NOMO-1 treated with DMSO at 0.1 percent for 48 hours (cell line): ENCODE data around the gene CCDC85C.

Experiments used
- DNase-seq: peaks from one replicate; lab custom pipeline; 2025; ENCODE audit not compliant: unreplicated experiment; lab: John Stamatoyannopoulos, UW

The CCDC85C gene

GRCh38 chr14:99481745-99482099 is 122.3 kb downstream of the CCDC85C start:
- DNase-seq, result peak; percentile 47

DNA sequence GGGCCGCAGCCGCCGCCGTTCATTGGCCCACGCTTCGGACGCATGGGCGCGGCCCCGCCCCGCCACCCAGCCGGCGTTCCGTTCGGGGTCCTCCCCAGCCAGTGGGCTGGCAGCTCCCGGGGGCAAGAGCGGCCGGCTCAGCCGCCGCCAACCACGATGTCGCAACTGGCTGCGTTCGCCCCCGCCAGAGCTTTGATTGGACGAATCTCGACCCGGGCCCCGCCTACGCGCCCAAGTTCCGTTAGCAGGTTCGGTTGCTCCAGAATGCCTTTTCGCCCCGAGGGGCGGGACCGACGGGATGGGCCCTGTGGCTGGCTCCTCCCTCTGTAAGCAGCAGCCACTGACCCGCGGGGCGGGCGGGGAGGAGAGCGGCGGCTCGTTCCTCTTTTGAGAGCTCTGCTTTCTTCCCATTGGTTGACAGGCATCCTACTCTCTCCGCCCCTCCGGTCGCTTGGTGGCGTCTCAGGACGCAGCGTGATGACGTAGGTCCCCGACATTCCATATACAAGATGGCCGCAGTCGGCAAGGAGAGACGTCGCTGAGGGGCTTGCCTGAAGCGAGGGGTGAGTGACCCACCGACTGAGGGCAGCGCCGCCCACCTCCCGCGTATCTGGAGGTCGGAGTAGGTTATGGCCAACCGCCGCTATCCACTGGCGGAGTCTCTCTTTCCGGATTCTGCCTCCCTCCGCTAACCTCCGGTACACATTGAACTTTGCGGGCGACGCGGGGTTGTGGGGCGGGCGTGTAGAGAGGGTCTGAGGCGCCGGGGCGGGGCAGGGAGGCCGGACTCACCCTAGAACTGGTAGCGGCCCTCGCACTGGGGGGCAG is 122.9 kb downstream of the CCDC85C start, which contains the start of gene CCNK:
Gene CCNK, plus strand, starts transcription at position 493 of the 828 bp plus-strand sequence. CDS start 11,269 bp downstream, outside the sequence.
- peak; percentile 99 for DNase-seq

DNA sequence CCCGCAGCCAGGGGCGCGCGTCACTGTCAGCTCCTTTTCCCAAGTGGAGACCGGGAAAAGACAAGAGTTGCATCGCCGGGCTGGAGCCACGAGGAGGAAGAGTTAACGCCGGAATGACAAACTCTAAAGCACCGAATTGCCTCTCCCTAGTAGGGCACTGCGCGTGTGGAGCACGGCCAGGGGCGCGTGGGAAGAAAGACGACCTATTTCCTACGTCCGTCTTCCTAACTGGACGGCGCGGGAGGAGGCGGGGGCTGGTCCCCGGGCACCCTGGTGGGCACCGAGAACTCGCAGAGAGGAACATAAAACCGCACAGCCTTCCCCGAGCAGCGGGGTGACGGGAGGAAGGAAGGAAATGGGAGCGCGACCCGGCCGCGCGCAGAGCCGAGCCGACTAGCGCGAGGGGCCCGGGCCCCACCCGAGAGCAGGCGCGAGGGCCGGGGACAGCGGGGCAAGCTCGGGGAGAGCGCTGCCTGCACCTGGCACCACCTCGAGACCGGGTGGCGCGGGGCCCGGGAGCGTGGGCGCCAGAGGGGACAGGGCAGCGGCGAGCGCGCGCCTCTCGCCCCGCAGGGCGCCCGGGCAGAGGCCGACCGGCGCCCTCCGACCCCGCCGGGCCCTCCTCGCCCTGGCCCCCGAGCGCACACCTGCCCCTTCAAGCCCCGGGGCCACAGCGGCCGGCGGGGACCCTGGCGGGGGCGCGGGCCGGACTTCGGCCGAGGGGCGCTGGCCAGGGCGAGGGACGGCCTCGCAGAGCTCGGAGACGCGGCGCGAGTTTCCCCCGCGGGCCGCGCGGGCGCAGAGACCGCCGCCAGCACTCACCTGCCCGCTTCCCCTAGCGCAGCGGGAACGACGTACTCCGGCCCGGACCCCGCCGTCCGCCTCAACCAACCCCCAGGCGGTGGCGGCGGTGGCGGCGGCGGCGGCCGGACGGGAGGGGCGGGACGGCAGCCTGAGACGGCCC is 123.8 kb downstream of the CCDC85C start, which contains the start of gene SETD3:
Gene SETD3, minus strand, starts transcription at position 954 of the 964 bp plus-strand sequence. CDS start 15,054 bp downstream, outside the sequence.
- peak; percentile 9 for DNase-seq

DNA sequence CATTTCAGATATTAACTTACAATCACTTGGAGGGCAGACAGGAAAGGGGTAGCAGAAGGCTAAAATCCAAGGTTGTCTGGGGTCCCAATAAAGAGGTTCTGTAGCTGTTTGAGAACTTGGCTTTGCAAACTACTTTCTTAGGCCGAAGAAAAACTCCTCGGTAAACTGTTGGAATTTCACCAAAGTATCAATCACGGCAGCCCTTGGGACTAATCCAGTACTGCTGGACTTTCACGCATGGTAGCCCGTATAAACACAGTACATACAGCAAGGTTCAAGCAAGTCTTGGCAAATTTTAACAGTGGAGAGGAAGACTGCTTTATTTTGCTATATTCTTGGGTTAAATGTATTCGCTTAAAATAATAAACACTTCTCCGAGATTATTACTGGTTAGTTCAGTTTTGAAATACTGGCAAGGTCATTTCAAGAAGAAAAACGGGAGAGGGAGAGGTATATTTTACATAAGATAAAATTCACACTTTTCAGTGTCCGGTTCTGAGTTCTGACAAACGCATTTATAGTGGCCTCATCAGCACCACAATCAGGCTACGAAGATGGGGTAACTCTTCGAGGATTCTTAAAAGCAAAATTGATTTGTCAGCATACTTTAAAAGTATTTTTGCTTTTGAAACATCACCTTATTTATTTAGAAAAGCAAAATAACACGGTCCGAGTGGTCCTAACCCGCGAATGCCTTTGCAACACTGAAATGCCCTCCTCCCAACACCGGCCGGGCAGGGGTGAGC is 124.7 kb downstream of the CCDC85C start:
- no peak for DNase-seq

DNA sequence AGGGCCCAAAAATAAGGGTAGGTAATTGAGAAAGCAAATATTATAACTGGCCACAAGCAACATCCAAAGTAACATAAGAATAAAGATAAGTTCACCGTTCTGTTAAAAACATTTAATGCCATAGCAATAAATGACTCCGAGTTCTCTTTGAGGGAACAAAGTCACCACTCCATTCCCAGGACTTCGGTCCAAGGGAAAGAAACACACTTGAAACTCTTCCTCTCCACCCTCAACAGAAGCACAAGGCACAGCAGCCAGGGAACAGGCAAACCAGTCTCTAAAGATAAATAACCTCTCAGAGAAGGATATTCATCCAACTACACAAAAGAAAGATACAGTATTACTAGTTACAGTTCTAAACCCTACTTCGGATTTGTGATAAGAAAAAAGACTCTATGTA is 125.9 kb downstream of the CCDC85C start:
- DNase-seq, result no peak

- peak; percentile 78 for DNase-seq
Observed at GRCh38 chr14:99476864-99477263, 127.1 kb downstream of the CCDC85C start.

DNA sequence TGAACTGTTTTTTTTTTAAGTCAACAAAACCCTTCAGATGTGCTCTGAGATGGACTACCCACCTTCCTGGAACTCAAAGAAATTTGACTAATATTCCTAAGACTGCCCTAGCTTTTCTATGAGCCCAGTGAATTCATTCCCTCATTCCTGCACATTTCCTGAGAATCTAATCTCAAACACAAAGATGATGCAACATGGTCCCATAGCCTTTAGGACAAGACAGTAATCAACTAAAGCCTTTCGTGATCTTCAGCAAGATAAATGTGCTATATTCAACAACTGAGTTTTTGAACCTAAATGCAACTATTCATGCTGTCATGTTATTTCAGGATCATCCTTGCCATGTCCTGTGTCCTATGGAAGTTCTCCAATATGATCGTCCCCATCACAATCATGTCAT is 128.3 kb downstream of the CCDC85C start:
- no peak for DNase-seq

GRCh38 chr14:99475179-99475578 is 128.8 kb downstream of the CCDC85C start:
- no peak for DNase-seq

DNA sequence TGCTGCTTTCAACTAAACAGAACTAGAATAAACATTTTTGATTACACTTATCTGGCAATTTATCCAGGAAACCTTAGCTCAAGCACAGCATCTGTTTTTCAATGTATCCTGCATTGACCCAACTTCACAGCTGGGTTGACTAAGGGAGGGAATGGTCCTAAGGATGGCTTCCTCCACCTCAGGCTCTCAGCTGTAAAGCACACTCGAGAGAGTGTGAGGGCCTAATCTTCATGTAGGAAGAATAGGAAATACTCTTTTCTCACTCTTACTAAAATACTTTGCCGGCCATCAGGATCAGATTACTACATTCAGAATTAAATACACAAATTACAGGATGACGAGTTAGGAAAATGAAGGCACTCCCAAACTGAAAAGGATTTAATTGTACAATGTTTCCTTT is 130.5 kb downstream of the CCDC85C start:
- DNase-seq, result no peak

DNA sequence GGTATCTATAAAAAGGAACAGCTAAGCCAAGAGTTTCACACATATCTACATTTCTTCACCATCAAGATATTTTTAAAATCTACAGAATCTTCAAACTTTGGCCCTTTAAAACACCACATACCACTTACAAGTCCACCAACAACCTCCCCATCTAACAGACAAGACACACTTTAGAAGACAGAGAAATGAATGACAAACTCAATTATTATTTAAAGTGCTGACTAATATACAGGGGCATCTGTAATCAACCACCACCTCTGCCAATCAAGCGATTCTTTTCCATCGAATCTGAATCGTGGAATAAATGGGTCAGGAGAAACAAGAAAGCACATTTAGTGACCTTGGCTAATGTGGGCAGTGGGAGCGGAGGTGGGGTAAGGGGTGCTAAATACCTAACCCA is 131.1 kb downstream of the CCDC85C start:
- no peak for DNase-seq

GRCh38 chr14:99471731-99472130 is 132.3 kb downstream of the CCDC85C start:
- DNase-seq, result no peak

DNA sequence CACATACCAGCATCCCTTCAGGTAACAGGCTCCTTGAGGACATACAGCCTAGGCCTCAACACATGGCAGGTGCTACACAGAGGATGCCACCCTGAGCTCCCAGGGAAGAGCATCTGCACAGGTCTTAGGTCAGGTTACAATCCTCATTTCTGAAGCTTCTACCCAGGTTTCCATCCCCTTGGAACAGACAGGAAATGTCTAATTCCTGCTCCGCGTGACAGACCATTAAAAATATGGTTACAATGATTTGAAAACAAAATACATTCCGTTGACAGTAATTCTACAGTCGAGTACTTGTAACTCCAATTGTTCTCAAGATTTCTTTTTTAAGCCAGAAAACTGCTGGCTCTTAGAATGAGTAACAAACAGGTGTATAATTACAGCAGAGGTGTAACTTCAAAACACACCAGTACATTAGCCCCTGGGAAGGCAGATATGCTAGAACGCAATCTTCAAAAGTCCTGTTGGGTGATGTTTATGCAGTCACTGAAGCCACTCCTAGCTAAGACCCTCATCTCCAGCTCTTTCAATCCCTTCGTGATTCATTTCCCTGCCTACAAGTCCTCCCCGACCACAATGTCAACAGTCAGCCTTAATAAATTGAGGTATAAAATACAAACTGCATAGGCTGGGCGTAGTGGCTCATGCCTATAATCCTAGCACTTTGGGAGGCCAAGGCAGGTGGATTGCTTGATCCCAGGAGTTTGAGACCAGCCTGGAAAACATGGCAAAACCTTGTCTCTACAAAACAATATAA is 135.0 kb downstream of the CCDC85C start:
- no peak for DNase-seq

GRCh38 chr14:99468081-99468480 is 135.9 kb downstream of the CCDC85C start:
- DNase-seq, result no peak

DNA sequence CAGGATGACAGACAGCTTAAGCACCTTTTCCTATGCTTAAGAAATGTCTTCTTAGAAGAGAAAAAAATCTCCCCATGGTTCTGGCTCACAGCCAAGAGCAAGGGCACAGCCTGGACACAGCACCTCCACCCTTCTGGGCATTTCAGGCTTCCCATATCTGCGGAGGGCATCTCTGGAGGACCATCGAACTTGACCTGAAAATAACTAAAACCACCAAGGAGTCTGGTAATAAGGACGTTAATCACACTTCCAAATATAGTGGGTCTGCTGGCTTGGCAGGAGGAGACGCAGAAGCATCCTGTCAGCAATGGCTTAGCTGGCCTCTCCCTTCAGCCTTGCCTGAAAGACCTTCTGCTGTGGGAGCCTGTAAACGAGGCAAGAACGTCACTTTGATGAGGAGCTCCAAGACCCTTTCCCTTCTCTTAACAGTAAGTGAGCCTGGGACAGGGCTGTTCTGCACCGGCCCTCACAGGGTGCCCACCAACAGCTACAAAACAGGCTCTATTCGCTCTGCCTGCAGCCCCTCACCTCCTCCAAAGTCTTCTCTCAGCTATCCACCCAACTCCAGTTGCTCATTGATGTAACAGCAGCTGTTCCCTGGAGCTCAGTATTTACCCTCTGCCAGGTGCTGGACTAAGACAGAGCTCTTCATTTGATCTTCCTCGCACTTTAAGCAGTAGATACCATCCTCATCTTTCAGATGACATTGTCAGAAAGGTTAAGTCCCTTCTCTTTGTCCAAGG is 136.5 kb downstream of the CCDC85C start:
- DNase-seq, result no peak

GRCh38 chr14:99466758-99467157 is 137.2 kb downstream of the CCDC85C start:
- DNase-seq, result no peak

DNA sequence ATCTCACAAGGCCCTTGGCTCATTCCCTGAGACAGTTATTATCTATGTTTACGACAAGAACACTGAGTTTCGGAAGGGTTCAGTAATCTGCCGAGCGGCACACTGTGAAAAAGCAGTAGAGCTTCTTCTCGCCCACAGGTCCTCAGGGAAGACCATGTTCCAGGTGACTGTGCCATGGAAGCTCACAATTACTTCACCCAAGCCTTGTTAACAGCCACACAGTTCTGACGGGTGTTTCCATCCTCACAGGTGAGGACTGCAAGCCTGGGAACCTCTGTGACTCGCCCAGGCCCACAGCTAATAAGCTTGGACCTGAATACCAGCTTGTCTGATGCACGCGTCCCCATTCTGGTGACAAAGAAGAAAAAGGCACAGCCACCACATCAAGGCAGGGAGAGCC is 138.7 kb downstream of the CCDC85C start:
- DNase-seq, result no peak

GRCh38 chr14:99463974-99464373 is 140.0 kb downstream of the CCDC85C start:
- no peak for DNase-seq

GRCh38 chr14:99462210-99462609 is 141.8 kb downstream of the CCDC85C start:
- peak; percentile 3 for DNase-seq

- DNase-seq, result no peak
Observed at GRCh38 chr14:99461411-99462085, 142.5 kb downstream of the CCDC85C start.
